Testis (tissue), 3 donors: ENCODE results near the gene DNAJC30. TPM values are rescaled to one million over a fixed set of nuclear protein-coding genes. Genes with fewer than 3 reads are reported as not detected.
A peak's percentile ranks its signal among the peaks of the same experiment; 100 is the strongest.
"Not testable (repeated sequence)": the region's sequence is repeated elsewhere in the genome, so short reads cannot be mapped to it uniquely, and the experiment has no call there.

Experiments used
- DNase-seq: peaks from one replicate; pipeline ENCODE4 v3.0.0-alpha.2; 2019
- H3K27ac ChIP-seq, 2 donors: fragments of 200-600 bp; sonication (generic); one replicate each; pipeline ENCODE4 v1.5.1; 2019
- H3K27me3 ChIP-seq: fragments of 200-600 bp; sonication (generic); one replicate; pipeline ENCODE4 v1.5.1; 2019
- H3K36me3 ChIP-seq: fragments of 200-600 bp; sonication (generic); one replicate; pipeline ENCODE4 v1.5.1; 2017; ENCODE audit warnings: low read depth; ENCODE audit errors: missing control alignments
- H3K4me1 ChIP-seq: fragments of 200-600 bp; sonication (generic); one replicate; pipeline ENCODE4 v1.5.1; 2019
- H3K4me3 ChIP-seq, 2 donors: fragments of 200-600 bp; sonication (generic); one replicate each; pipeline ENCODE4 v1.5.1; 2017 to 2019
- H3K9me3 ChIP-seq: fragments of 200-600 bp; sonication (generic); one replicate; pipeline ENCODE4 v1.5.1; 2017
- POLR2A ChIP-seq: fragments of 450-650 bp; IDR thresholded peaks from one replicate; pipeline ENCODE4 v1.6.1; 2017; ENCODE audit warnings: antibody characterized with exemption, mild to moderate bottlenecking, moderate library complexity
- WGBS, 2 donors: methylation state at CpG; one replicate each; pipeline ENCODE4 v1.1.5; 2018; 5-methylcytosine and 5-hydroxymethylcytosine counted together
- intact Hi-C: fragments of 100-400 bp; cut with DNase I; formaldehyde crosslinking; loops from one replicate; pipeline ENCODE4 v1.15.1; 2023; ENCODE audit warnings: low total_unique reads
- polyA plus RNA-seq: library from polyadenylated mRNA; stranded (reverse); fragments of 350-450 nt; fragmentation: Illumina TruSeq; extraction: RNeasy Lipid Tissue Mini Kit (QIAGEN cat#74804); gene quantifications from one replicate; pipeline ENCODE4 v1.2.3, GENCODE V29; 2014; ENCODE audit warnings: low read depth, low replicate concordance; ENCODE audit not compliant: insufficient read depth
- total RNA-seq, 2 donors: library from RNA; depleted of rRNA; stranded (reverse); fragments of >200 nt; gene quantifications; one replicate each; pipeline ENCODE4 v1.2.3, GENCODE V29; 2016
- TF ChIP-seq, protein P1 (sequence below), 3 experiments: fragments of 450-650 bp in 2 of 3; fragments of 200-600 bp in 1 of 3; sonication (generic) in 1 of 3; IDR thresholded peaks; one replicate each; pipeline ENCODE4 v1.5.1; 2016 to 2019; ENCODE audit warnings: antibody characterized with exemption in 3 of 3, mild to moderate bottlenecking in 2 of 3, moderate library complexity in 1 of 3

The DNAJC30 gene
- total and polyA plus RNA-seq, 3 donors from 2014 or later, result 19.7 to 27.7 (median 25.0) TPM

DNA sequence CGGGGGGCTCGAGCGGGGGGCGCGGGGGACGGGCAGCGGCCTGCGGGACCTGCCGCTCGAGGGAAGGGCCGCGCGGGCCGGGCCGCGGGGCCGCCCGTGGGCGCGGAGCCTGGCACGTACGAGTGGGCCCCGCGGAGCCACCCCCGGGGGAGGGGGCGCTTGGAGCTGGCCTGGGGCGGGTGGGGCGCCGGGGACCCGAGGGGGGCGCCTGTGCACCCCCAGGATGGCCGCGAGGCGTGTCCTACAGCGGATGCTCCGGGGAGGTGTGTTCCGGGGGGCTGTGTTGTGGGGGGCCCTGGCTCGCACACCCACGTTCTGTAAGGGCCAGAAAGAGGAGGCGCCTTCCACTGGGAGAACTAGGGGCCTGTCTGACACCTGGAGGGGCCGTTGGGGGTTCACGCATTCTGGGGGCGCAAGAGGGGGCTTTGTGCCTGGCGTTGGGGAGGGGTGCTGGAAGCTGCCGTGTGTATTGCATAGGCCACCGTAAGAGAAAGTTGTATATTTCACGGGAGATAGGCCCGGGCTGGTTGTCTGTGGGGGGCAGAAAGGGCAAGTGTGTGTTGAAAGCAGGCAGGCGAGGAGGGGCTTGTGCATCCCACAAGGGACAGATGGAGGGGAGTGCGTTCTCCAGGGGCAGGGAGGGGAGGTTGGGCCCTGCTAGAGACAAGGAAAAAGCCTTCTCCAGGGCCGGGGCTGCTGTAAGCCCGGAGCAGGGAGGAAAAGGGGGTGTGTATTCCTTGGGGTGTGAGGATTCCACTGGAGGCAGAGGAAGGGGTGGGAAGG lies 15.0 kb downstream of the DNAJC30 start:
- Histone ChIP-seq H3K27me3 (no peaks in the 10 kb centered on the region), H3K4me1 (peaks cover 6% of the 10 kb centered on the region), H3K4me3 (peak overlapping the region; percentile 70 to 72), H3K27ac (peak overlapping the region in 1 of 2 donors; percentile 53), H3K9me3 (no peaks in the 10 kb centered on the region), H3K36me3 (no peaks in the 10 kb centered on the region)
- no peak for DNase-seq
- intact Hi-C loops, result no loop called here
- 0 to 2% methylated on average over 14 to 25 of the region's 52 CpGs for WGBS, 2 donors
- TF ChIP-seq POLR2A, result no peak
- TF ChIP-seq, protein P1, sequence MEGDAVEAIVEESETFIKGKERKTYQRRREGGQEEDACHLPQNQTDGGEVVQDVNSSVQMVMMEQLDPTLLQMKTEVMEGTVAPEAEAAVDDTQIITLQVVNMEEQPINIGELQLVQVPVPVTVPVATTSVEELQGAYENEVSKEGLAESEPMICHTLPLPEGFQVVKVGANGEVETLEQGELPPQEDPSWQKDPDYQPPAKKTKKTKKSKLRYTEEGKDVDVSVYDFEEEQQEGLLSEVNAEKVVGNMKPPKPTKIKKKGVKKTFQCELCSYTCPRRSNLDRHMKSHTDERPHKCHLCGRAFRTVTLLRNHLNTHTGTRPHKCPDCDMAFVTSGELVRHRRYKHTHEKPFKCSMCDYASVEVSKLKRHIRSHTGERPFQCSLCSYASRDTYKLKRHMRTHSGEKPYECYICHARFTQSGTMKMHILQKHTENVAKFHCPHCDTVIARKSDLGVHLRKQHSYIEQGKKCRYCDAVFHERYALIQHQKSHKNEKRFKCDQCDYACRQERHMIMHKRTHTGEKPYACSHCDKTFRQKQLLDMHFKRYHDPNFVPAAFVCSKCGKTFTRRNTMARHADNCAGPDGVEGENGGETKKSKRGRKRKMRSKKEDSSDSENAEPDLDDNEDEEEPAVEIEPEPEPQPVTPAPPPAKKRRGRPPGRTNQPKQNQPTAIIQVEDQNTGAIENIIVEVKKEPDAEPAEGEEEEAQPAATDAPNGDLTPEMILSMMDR (IDR thresholded peaks at IDR 0.05), result no peak

DNA sequence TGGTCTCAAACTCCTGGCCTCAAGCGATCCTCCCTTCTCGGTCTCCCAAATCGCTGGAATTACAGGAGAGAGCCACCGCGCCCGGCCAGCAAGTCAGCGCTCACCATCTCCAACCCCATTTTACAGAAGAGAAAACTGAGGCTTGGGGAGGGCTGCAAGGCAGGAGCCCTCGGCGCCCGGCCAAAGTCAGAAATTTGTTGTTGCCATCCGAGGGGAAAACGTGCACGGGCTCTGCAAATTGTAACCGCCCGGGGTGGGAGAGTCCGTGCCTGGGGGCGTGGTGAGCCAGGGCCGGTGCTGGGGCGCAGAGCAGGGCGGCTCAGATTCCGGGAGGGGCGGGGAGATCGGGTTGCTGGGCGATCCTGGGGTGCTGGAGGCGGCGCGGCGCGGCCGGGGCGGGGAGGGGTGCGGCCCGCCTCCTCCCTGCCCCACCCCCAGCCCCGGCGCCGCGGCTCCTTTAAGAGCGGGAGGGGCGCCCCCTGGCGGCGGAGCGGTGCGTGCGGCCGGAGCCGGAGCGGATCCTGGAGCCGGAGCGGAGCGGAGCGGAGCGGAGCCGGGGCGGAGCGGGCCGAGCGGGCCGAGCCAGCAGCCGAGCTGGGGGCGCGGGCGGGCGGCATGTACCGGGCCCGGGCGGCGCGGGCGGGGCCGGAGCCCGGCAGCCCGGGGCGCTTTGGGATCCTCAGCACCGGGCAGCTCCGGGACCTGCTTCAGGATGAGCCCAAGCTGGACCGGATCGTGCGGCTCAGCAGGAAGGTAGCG lies 15.7 kb downstream of the DNAJC30 start, which contains the start of gene VPS37D:
Gene VPS37D, plus strand, starts transcription at position 488 of the 759 bp plus-strand sequence. Its CDS starts 128 bp downstream, at position 616.
- WGBS, 2 donors, result 4 to 8% methylated on average over 7 to 23 of the region's 79 CpGs
- Histone ChIP-seq H3K4me3 (peak within 1 kb of the TSS; percentile 70 to 72), H3K27me3 (no peaks in the 10 kb centered on the region), H3K4me1 (peaks cover 5% of the 10 kb centered on the region), H3K27ac (peak within 1 kb of the TSS in 1 of 2 donors; percentile 53), H3K9me3 (no peaks in the 10 kb centered on the region), H3K36me3 (no peaks in the 10 kb centered on the region)
- intact Hi-C loops, result no loop called here
- TF ChIP-seq POLR2A, result no peak
- TF ChIP-seq, protein P1 (IDR thresholded peaks at IDR 0.05), result peak; percentile 81 to 98 (median 92)
- peak; percentile 94 for DNase-seq

DNA sequence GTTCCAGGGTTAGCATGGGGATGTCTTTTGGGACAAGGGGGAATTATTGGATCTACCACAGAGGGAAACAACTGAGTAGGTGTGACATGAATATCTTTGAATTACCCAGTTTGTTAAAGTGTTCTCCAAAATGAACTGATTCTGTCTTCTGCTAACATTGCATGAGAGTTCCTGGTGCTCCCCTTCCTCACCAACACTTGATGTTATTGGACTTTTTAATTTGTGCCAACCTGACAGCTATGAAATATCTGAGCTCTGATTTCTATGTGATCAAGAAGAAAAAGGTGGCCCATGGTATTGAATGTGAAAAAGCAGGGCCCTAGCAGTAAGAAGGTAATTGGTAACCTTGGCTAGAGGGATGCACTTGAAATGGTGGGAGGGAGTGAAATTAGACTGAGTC lies 20.2 kb downstream of the DNAJC30 start:
- no peak overlapping the region for H3K4me3 ChIP-seq
- no peak for DNase-seq
- H3K36me3 ChIP-seq, result no peaks in the 10 kb centered on the region
- H3K27ac ChIP-seq, result no peak overlapping the region
- H3K4me1 ChIP-seq, result no peaks in the 10 kb centered on the region
- TF ChIP-seq, protein P1 (IDR thresholded peaks at IDR 0.05), result no peak
- no peak for TF ChIP-seq POLR2A
- intact Hi-C loops, result no loop called here
- no peaks in the 10 kb centered on the region for H3K27me3 ChIP-seq
- no peaks in the 10 kb centered on the region for H3K9me3 ChIP-seq

DNA sequence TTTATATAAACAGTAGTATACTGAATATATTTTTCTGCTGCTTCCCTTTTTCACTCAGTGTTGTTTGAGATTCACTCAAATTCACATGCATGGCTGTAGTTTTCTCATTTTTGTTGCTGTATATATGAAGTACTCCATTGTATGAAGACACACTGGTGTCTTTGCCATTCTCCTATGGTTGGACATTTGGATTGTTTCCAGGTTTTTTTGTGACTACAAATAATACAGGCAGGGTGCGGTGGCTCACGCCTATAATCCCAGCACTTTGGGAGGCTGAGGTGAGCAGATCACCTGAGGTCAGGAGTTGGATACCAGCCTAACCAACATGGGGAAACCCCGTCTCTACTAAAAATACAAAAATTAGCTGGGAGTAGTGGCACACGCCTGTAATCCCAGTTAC lies 22.7 kb downstream of the DNAJC30 start:
- H3K27ac ChIP-seq, H3K27me3 ChIP-seq, H3K36me3 ChIP-seq, intact Hi-C loops, DNase-seq, H3K9me3 ChIP-seq, H3K4me1 ChIP-seq, H3K4me3 ChIP-seq: not testable (repeated sequence)
- WGBS, 2 donors, result 73 to 75% methylated on average over 4 of the region's 4 CpGs

DNA sequence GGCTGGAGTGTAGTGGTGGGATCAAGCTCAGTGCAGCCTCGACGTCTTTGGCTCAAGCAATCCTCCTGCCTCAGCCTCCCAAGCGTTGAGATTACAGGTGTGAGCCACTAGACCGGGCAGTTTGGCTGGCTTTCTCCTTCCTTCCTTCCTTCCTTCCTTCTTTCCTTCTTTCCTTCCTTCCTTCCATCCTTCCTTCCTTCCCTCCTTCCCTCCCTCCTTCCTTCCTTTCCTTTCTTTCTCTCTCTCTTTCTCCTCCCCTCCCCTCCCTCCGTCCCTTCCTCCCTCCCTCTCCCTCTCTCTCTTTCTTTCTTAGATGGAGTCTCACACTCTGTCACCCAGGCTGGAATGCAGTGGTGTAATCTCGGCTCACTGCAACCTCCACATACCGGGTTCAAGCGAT lies 23.3 kb downstream of the DNAJC30 start:
- no peak for DNase-seq
- H3K4me1 ChIP-seq, result no peaks in the 10 kb centered on the region
- TF ChIP-seq POLR2A, result no peak
- TF ChIP-seq, protein P1 (IDR thresholded peaks at IDR 0.05), result no peak
- no peak overlapping the region for H3K27ac ChIP-seq
- 63% methylated on average over 8 of the region's 8 CpGs for WGBS, 2 donors
- no peaks in the 10 kb centered on the region for H3K36me3 ChIP-seq
- no peaks in the 10 kb centered on the region for H3K27me3 ChIP-seq
- intact Hi-C loops, result no loop called here
- H3K4me3 ChIP-seq, result no peak overlapping the region
- no peaks in the 10 kb centered on the region for H3K9me3 ChIP-seq

DNA sequence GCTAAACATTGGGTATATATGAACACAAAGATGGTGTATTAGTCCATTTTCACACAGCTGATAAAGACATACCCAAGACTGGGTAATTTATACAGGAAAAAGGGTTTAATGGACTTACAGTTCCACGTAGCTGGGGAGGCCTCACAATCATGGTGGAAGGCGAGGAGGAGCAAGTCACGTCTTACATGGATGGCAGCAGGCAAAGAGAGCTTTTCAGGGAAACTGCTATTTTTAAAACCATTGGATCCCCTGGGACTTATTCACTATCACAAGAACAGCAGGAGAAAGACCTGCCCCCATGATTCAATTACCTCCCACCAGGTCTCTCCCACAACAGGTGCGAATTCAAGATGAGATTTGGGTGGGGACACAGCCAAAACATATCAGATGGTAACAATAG lies 27.9 kb downstream of the DNAJC30 start:
- H3K36me3 ChIP-seq, H3K9me3 ChIP-seq, intact Hi-C loops, H3K4me3 ChIP-seq, H3K4me1 ChIP-seq, H3K27me3 ChIP-seq, H3K27ac ChIP-seq, DNase-seq: not testable (repeated sequence)
- 85 to 93% methylated on average over 4 of the region's 4 CpGs for WGBS, 2 donors
